ENCODE measurements around the gene FAM222B.
A peak's percentile ranks its signal among the peaks of the same experiment; 100 is the strongest.

The FAM222B gene

GRCh38 chr17:28734712-28735241, 107.8 kb downstream of the FAM222B start:
- no peak overlapping the region for H3K4me3 ChIP-seq (ENCODE audit: low read length)
- no peak overlapping the region for H2AK5ac ChIP-seq (ENCODE audit: low read length)
- no peak overlapping the region for H3K4ac ChIP-seq (ENCODE audit: low read depth, low read length)
- H2BK5ac ChIP-seq (ENCODE audit: low read length): no peak overlapping the region
- H3K4me1 ChIP-seq (ENCODE audit: control insufficient read depth, low read depth, low read length): no peaks in the 10 kb centered on the region
- H2BK120ac ChIP-seq (ENCODE audit: low read depth, low read length): no peak overlapping the region
- no peak overlapping the region for H3K18ac ChIP-seq (ENCODE audit: low read length)
- H3K23ac ChIP-seq (ENCODE audit: low read length): no peak overlapping the region
- no peaks in the 10 kb centered on the region for H3K27me3 ChIP-seq (ENCODE audit: insufficient read depth, low read length, poor library complexity)
- no peak overlapping the region for H4K8ac ChIP-seq (ENCODE audit: low read depth, low read length)
- H3K79me2 ChIP-seq (ENCODE audit: control insufficient read depth, insufficient read depth, low read length): no peaks in the 10 kb centered on the region
- no CpG with 5 or more reads among the region's 10 CpGs for WGBS (ENCODE audit: extremely low coverage, insufficient coverage, low lambda C conversion rate)
- no peak overlapping the region for H3K9ac ChIP-seq (ENCODE audit: low read length)
- no peak overlapping the region for H2BK15ac ChIP-seq (replicated peaks; ENCODE audit: low read depth)
- H3K27ac ChIP-seq (ENCODE audit: low read depth, low read length): no peak overlapping the region
- no peak overlapping the region for H3K4me2 ChIP-seq (ENCODE audit: low read length)
- H3K56ac ChIP-seq (ENCODE audit: low read length): no peak overlapping the region
- H3K79me1 ChIP-seq (ENCODE audit: low read length): no peaks in the 10 kb centered on the region
- H3K36me3 ChIP-seq (ENCODE audit: control insufficient read depth, insufficient read depth, low read length): no peaks in the 10 kb centered on the region
- DNase-seq: no peak
- no peak overlapping the region for H4K5ac ChIP-seq (ENCODE audit: low read length)

GRCh38 chr17:28733346-28733745, 109.2 kb downstream of the FAM222B start:
- Histone ChIP-seq H4K5ac (ENCODE audit: low read length) (no peak overlapping the region), H2BK120ac (ENCODE audit: low read depth, low read length) (no peak overlapping the region), H3K27me3 (ENCODE audit: insufficient read depth, low read length, poor library complexity) (no peaks in the 10 kb centered on the region), H3K4me1 (ENCODE audit: control insufficient read depth, low read depth, low read length) (no peaks in the 10 kb centered on the region), H3K79me2 (ENCODE audit: control insufficient read depth, insufficient read depth, low read length) (no peaks in the 10 kb centered on the region), H3K9ac (ENCODE audit: low read length) (no peak overlapping the region), H2BK15ac (replicated peaks; ENCODE audit: low read depth) (no peak overlapping the region), H4K8ac (ENCODE audit: low read depth, low read length) (no peak overlapping the region), H2AK5ac (ENCODE audit: low read length) (no peak overlapping the region), H3K23ac (ENCODE audit: low read length) (no peak overlapping the region), H3K4me2 (ENCODE audit: low read length) (no peak overlapping the region), H2BK5ac (ENCODE audit: low read length) (no peak overlapping the region), H3K36me3 (ENCODE audit: control insufficient read depth, insufficient read depth, low read length) (no peaks in the 10 kb centered on the region), H3K4me3 (ENCODE audit: low read length) (no peak overlapping the region), H3K27ac (ENCODE audit: low read depth, low read length) (no peak overlapping the region), H3K56ac (ENCODE audit: low read length) (no peak overlapping the region), H3K18ac (ENCODE audit: low read length) (no peak overlapping the region), H3K4ac (ENCODE audit: low read depth, low read length) (no peak overlapping the region), H3K79me1 (ENCODE audit: low read length) (no peaks in the 10 kb centered on the region)
- no CpG with 5 or more reads among the region's 1 CpG for WGBS (ENCODE audit: extremely low coverage, insufficient coverage, low lambda C conversion rate)
- DNase-seq: no peak

GRCh38 chr17:28729950-28730330, 112.7 kb downstream of the FAM222B start:
- H3K4me2 ChIP-seq (ENCODE audit: low read length): no peak overlapping the region
- no peak overlapping the region for H2BK5ac ChIP-seq (ENCODE audit: low read length)
- no peaks in the 10 kb centered on the region for H3K36me3 ChIP-seq (ENCODE audit: control insufficient read depth, insufficient read depth, low read length)
- no peak overlapping the region for H3K4me3 ChIP-seq (ENCODE audit: low read length)
- peak overlapping the region; percentile 22 for H3K56ac ChIP-seq (ENCODE audit: low read length)
- no peak overlapping the region for H2AK5ac ChIP-seq (ENCODE audit: low read length)
- H3K23ac ChIP-seq (ENCODE audit: low read length): no peak overlapping the region
- no peak overlapping the region for H2BK120ac ChIP-seq (ENCODE audit: low read depth, low read length)
- H3K27me3 ChIP-seq (ENCODE audit: insufficient read depth, low read length, poor library complexity): no peaks in the 10 kb centered on the region
- H3K27ac ChIP-seq (ENCODE audit: low read depth, low read length): no peak overlapping the region
- WGBS (ENCODE audit: extremely low coverage, insufficient coverage, low lambda C conversion rate): 100% methylated on average over 3 of the region's 11 CpGs
- no peaks in the 10 kb centered on the region for H3K4me1 ChIP-seq (ENCODE audit: control insufficient read depth, low read depth, low read length)
- H3K4ac ChIP-seq (ENCODE audit: low read depth, low read length): no peak overlapping the region
- H4K5ac ChIP-seq (ENCODE audit: low read length): no peak overlapping the region
- no peak overlapping the region for H2BK15ac ChIP-seq (replicated peaks; ENCODE audit: low read depth)
- H3K79me2 ChIP-seq (ENCODE audit: control insufficient read depth, insufficient read depth, low read length): no peaks in the 10 kb centered on the region
- no peak overlapping the region for H4K8ac ChIP-seq (ENCODE audit: low read depth, low read length)
- H3K79me1 ChIP-seq (ENCODE audit: low read length): no peaks in the 10 kb centered on the region
- H3K9ac ChIP-seq (ENCODE audit: low read length): no peak overlapping the region
- no peak for DNase-seq
- no peak overlapping the region for H3K18ac ChIP-seq (ENCODE audit: low read length)

- H3K79me1 ChIP-seq (ENCODE audit: low read length): no peaks in the 10 kb centered on the region
- peak within 1 kb of the TSS; percentile 90 for H3K27ac ChIP-seq (ENCODE audit: low read depth, low read length)
- no peak within 1 kb of the TSS for H2BK15ac ChIP-seq (replicated peaks; ENCODE audit: low read depth)
- H3K4me1 ChIP-seq (ENCODE audit: control insufficient read depth, low read depth, low read length): no peaks in the 10 kb centered on the region
- peak within 1 kb of the TSS; percentile 79 for H3K9ac ChIP-seq (ENCODE audit: low read length)
- H4K8ac ChIP-seq (ENCODE audit: low read depth, low read length): no peak within 1 kb of the TSS
- H3K4me2 ChIP-seq (ENCODE audit: low read length): peak within 1 kb of the TSS; percentile 26
- peak within 1 kb of the TSS; percentile 88 for H3K18ac ChIP-seq (ENCODE audit: low read length)
- H3K36me3 ChIP-seq (ENCODE audit: control insufficient read depth, insufficient read depth, low read length): peaks cover 4% of the 10 kb centered on the region
- H3K27me3 ChIP-seq (ENCODE audit: insufficient read depth, low read length, poor library complexity): no peaks in the 10 kb centered on the region
- no peak within 1 kb of the TSS for H4K5ac ChIP-seq (ENCODE audit: low read length)
- peak within 1 kb of the TSS; percentile 51 for H3K23ac ChIP-seq (ENCODE audit: low read length)
- WGBS (ENCODE audit: extremely low coverage, insufficient coverage, low lambda C conversion rate): no CpG with 5 or more reads among the region's 64 CpGs
- peak within 1 kb of the TSS; percentile 77 for H3K4ac ChIP-seq (ENCODE audit: low read depth, low read length)
- peak within 1 kb of the TSS; percentile 59 for H3K4me3 ChIP-seq (ENCODE audit: low read length)
- peak; percentile 92 for DNase-seq
- peak within 1 kb of the TSS; percentile 74 for H2BK120ac ChIP-seq (ENCODE audit: low read depth, low read length)
- no peaks in the 10 kb centered on the region for H3K79me2 ChIP-seq (ENCODE audit: control insufficient read depth, insufficient read depth, low read length)
- no peak within 1 kb of the TSS for H2AK5ac ChIP-seq (ENCODE audit: low read length)
- peak within 1 kb of the TSS; percentile 88 for H3K56ac ChIP-seq (ENCODE audit: low read length)
- peak within 1 kb of the TSS; percentile 84 for H2BK5ac ChIP-seq (ENCODE audit: low read length)
These were observed 114.0 kb downstream of the FAM222B start, which contains the start of gene NEK8 for GRCh38 chr17:28728364-28729200. NEK8 (plus strand) TSS chr17:28728788; CDS start chr17:28728814, 26 bp downstream.

- H3K4me2 ChIP-seq (ENCODE audit: low read length): peak overlapping the region; percentile 96
- H3K27ac ChIP-seq (ENCODE audit: low read depth, low read length): peak overlapping the region; percentile 96
- H4K8ac ChIP-seq (ENCODE audit: low read depth, low read length): no peak overlapping the region
- WGBS (ENCODE audit: extremely low coverage, insufficient coverage, low lambda C conversion rate): no CpG with 5 or more reads among the region's 57 CpGs
- H2AK5ac ChIP-seq (ENCODE audit: low read length): no peak overlapping the region
- H3K18ac ChIP-seq (ENCODE audit: low read length): peak overlapping the region; percentile 85
- no peaks in the 10 kb centered on the region for H3K4me1 ChIP-seq (ENCODE audit: control insufficient read depth, low read depth, low read length)
- peaks cover 6% of the 10 kb centered on the region for H3K79me1 ChIP-seq (ENCODE audit: low read length)
- H3K56ac ChIP-seq (ENCODE audit: low read length): peak overlapping the region; percentile 96
- no peak overlapping the region for H2BK120ac ChIP-seq (ENCODE audit: low read depth, low read length)
- no peak overlapping the region for H4K5ac ChIP-seq (ENCODE audit: low read length)
- H3K27me3 ChIP-seq (ENCODE audit: insufficient read depth, low read length, poor library complexity): no peaks in the 10 kb centered on the region
- H3K23ac ChIP-seq (ENCODE audit: low read length): peak overlapping the region; percentile 51
- peak overlapping the region; percentile 94 for H3K9ac ChIP-seq (ENCODE audit: low read length)
- H3K4me3 ChIP-seq (ENCODE audit: low read length): peak overlapping the region; percentile 63
- peaks cover 13% of the 10 kb centered on the region for H3K36me3 ChIP-seq (ENCODE audit: control insufficient read depth, insufficient read depth, low read length)
- H2BK5ac ChIP-seq (ENCODE audit: low read length): peak overlapping the region; percentile 70
- peak overlapping the region; percentile 60 for H3K4ac ChIP-seq (ENCODE audit: low read depth, low read length)
- no peak overlapping the region for H2BK15ac ChIP-seq (replicated peaks; ENCODE audit: low read depth)
- DNase-seq: peak; percentile 99
- peaks cover 11% of the 10 kb centered on the region for H3K79me2 ChIP-seq (ENCODE audit: control insufficient read depth, insufficient read depth, low read length)
These were observed 115.7 kb downstream of the FAM222B start for GRCh38 chr17:28726627-28727491.
